Right lung (tissue), 5 donors: ENCODE results near the gene PKHD1. TPM values are rescaled to one million over a fixed set of nuclear protein-coding genes. Genes with fewer than 3 reads are reported as not detected.
"Not testable (repeated sequence)": the region's sequence is repeated elsewhere in the genome, so short reads cannot be mapped to it uniquely, and the experiment has no call there.

ENCODE experiments used
- DNase-seq, 2 donors: peaks; one replicate each; pipeline ENCODE4 v3.0.0-alpha.2; 2013
- polyA plus RNA-seq, 5 donors: library from polyadenylated mRNA; unstranded; fragments of 120-200 nt; gene quantifications; one replicate each; pipeline versions ENCODE4 v1.2.1 to v1.2.3, GENCODE V29; 2013; ENCODE audit warnings: inconsistent platforms in 1 of 5, low replicate concordance in 1 of 5; ENCODE audit not compliant: insufficient read length in 5 of 5, insufficient read depth in 1 of 5

The PKHD1 gene
- polyA plus RNA-seq, 5 donors = 3.2 to 7.6 (median 6.4) TPM

GRCh38 chr6:51986864-51987263 is 100.5 kb downstream of the PKHD1 start:
- DNase-seq = no peak

- DNase-seq = no peak
These were observed 103.8 kb downstream of the PKHD1 start for GRCh38 chr6:51983564-51983963.

GRCh38 chr6:51982695-51983094 is 104.7 kb downstream of the PKHD1 start:
- not testable (repeated sequence) for DNase-seq

GRCh38 chr6:51976374-51976773 is 111.0 kb downstream of the PKHD1 start:
- no peak for DNase-seq

- DNase-seq = no peak
These were observed 114.8 kb downstream of the PKHD1 start for GRCh38 chr6:51972659-51973058.

- no peak for DNase-seq
These were observed 119.1 kb downstream of the PKHD1 start for GRCh38 chr6:51968265-51968664.

GRCh38 chr6:51965222-51965801 is 122.1 kb downstream of the PKHD1 start:
- no peak for DNase-seq

- no peak for DNase-seq
These were observed 123.4 kb downstream of the PKHD1 start for GRCh38 chr6:51963980-51964379.

GRCh38 chr6:51962354-51962753 is 125.1 kb downstream of the PKHD1 start:
- DNase-seq = no peak

- DNase-seq = no peak
These were observed 127.0 kb downstream of the PKHD1 start for GRCh38 chr6:51960419-51960818.

- peak; percentile 42 to 60 for DNase-seq
These were observed 127.5 kb downstream of the PKHD1 start for GRCh38 chr6:51959744-51960383.

GRCh38 chr6:51954681-51955080 is 132.7 kb downstream of the PKHD1 start:
- DNase-seq = no peak

GRCh38 chr6:51953246-51953645 is 134.2 kb downstream of the PKHD1 start:
- no peak for DNase-seq

GRCh38 chr6:51951924-51952323 is 135.5 kb downstream of the PKHD1 start:
- no peak for DNase-seq

GRCh38 chr6:51949526-51949925 is 137.9 kb downstream of the PKHD1 start:
- no peak for DNase-seq

GRCh38 chr6:51939695-51940094 is 147.7 kb downstream of the PKHD1 start:
- DNase-seq = not testable (repeated sequence)

GRCh38 chr6:51936531-51937290 is 150.7 kb downstream of the PKHD1 start:
- no peak for DNase-seq

GRCh38 chr6:51934098-51934497 is 153.3 kb downstream of the PKHD1 start:
- no peak for DNase-seq

GRCh38 chr6:51932956-51933355 is 154.5 kb downstream of the PKHD1 start:
- DNase-seq = no peak

- DNase-seq = no peak
These were observed 156.8 kb downstream of the PKHD1 start for GRCh38 chr6:51930602-51931001.

- DNase-seq = no peak
These were observed 157.4 kb downstream of the PKHD1 start for GRCh38 chr6:51929934-51930574.

GRCh38 chr6:51928320-51928719 is 159.1 kb downstream of the PKHD1 start:
- no peak for DNase-seq

GRCh38 chr6:51927450-51927849 is 160.0 kb downstream of the PKHD1 start:
- no peak for DNase-seq
